GM12878 (cell line): ENCODE results near the gene ZNF780B. TPM values are rescaled to one million over a fixed set of nuclear protein-coding genes. Genes with fewer than 3 reads are reported as not detected.

Experiments used
- BACH1 ChIP-seq: fragments of 450-650 bp; IDR thresholded peaks from 2 replicates; pipeline ENCODE4 v1.6.1; 2017; ENCODE audit warnings: mild to moderate bottlenecking, borderline replicate concordance
- BCL11A ChIP-seq: IDR thresholded peaks from 2 replicates; pipeline ENCODE4 v1.6.1; 2011; ENCODE audit warnings: low read depth, low read length
- BMI1 ChIP-seq: fragments of 450-650 bp; IDR thresholded peaks from 2 replicates; pipeline ENCODE4 v1.6.1; 2016; ENCODE audit warnings: mild to moderate bottlenecking, moderate library complexity, borderline replicate concordance
- BRCA1 ChIP-seq: IDR thresholded peaks from 2 replicates; pipeline ENCODE4 v1.6.1; 2011; ENCODE audit warnings: low read depth, low read length, improper control_type of control experiment
- CREB1 ChIP-seq: IDR thresholded peaks from 2 replicates; pipeline ENCODE4 v1.6.1; 2012; ENCODE audit warnings: low read depth, mild to moderate bottlenecking, inconsistent platforms
- HDGF ChIP-seq: fragments of 450-650 bp; IDR thresholded peaks from 2 replicates; pipeline ENCODE4 v1.6.1; 2016; ENCODE audit warnings: antibody characterized with exemption
- IKZF2 ChIP-seq, 2 experiments: fragments of 450-650 bp; IDR thresholded peaks; 2 replicates each; pipeline ENCODE4 v1.6.1; 2017; ENCODE audit warnings: mild to moderate bottlenecking in 2 of 2, moderate library complexity in 2 of 2
- NBN ChIP-seq: fragments of 450-650 bp; IDR thresholded peaks from 2 replicates; pipeline ENCODE4 v1.6.1; 2016
- PAX5 ChIP-seq: IDR thresholded peaks from 2 replicates; pipeline ENCODE4 v1.6.1; 2011; ENCODE audit warnings: low read depth, low read length, borderline replicate concordance
- PAX8 ChIP-seq: fragments of 450-650 bp; IDR thresholded peaks from 2 replicates; pipeline ENCODE4 v1.6.1; 2017; ENCODE audit warnings: mild to moderate bottlenecking, moderate library complexity
- POU2F2 ChIP-seq: IDR thresholded peaks from 3 replicates; pipeline ENCODE4 v1.6.1; 2011; ENCODE audit warnings: low read depth, mild to moderate bottlenecking, low read length, borderline replicate concordance
- RAD51 ChIP-seq: fragments of 450-650 bp; IDR thresholded peaks from 2 replicates; pipeline ENCODE4 v1.6.1; 2016; ENCODE audit warnings: moderate library complexity, mild to moderate bottlenecking, inconsistent platforms
- RB1 ChIP-seq: fragments of 450-650 bp; formaldehyde crosslinking; IDR thresholded peaks from 2 replicates; pipeline ENCODE4 v1.6.1; 2017; ENCODE audit warnings: mild to moderate bottlenecking, borderline replicate concordance
- RFX5 ChIP-seq: IDR thresholded peaks from 2 replicates; pipeline ENCODE4 v1.6.1; 2011; ENCODE audit warnings: low read depth, low read length, improper control_type of control experiment
- YBX1 ChIP-seq: fragments of 450-650 bp; IDR thresholded peaks from 2 replicates; pipeline ENCODE4 v1.6.1; 2016; ENCODE audit warnings: antibody characterized with exemption
- ZNF274 ChIP-seq: IDR thresholded peaks from one replicate; pipeline ENCODE4 v1.8.0; 2011; ENCODE audit not compliant: insufficient read length, insufficient read depth
- polyA plus RNA-seq, 11 experiments: library from polyadenylated mRNA; depleted of rRNA in 4 of 11; unstranded in 6 of 11; stranded (reverse) in 5 of 11; fragments of >200 nt; fragmentation: Nextera tagmentation in 4 of 11; fragmentation: Illumina TruSeq in 1 of 11; extraction: Ambion mirVana in 4 of 11; extraction: Trizol in 1 of 11; gene quantifications; 1 replicate in 1 of 11; 2 replicates in 10 of 11; pipeline versions ENCODE4 v1.2.1 to v1.2.3, GENCODE V29; 2011 to 2016; ENCODE audit warnings: inconsistent platforms in 2 of 11, missing spikeins in 2 of 11, low read depth in 1 of 11
- total RNA-seq, 4 experiments: library from RNA; depleted of rRNA in 3 of 4; stranded (reverse); fragments of >200 nt in 3 of 4; fragmentation: Illumina TruSeq in 1 of 4; extraction: Trizol in 1 of 4; gene quantifications; 2 replicates each; pipeline versions ENCODE4 v1.2.1 to v1.2.3, GENCODE V29; 2013 to 2021
- TF ChIP-seq, protein P1 (sequence below): fragments of 450-650 bp; formaldehyde crosslinking; IDR thresholded peaks from 2 replicates; pipeline ENCODE4 v1.5.0; 2022; ENCODE audit warnings: mild to moderate bottlenecking, missing genetic modification characterization
- TF ChIP-seq, protein P2 (sequence below): IDR thresholded peaks from 2 replicates; pipeline ENCODE4 v1.6.1; 2012; ENCODE audit warnings: low read depth, low read length, improper control_type of control experiment
- TF ChIP-seq, protein P3 (sequence below): fragments of 450-650 bp; IDR thresholded peaks from 2 replicates; pipeline ENCODE4 v1.6.1; 2017; ENCODE audit warnings: borderline replicate concordance
- TF ChIP-seq, protein P4 (sequence below): fragments of 450-650 bp; IDR thresholded peaks from 2 replicates; pipeline ENCODE4 v1.6.1; 2017; ENCODE audit warnings: antibody characterized with exemption, mild to moderate bottlenecking, moderate library complexity
- TF ChIP-seq, protein P5 (sequence below): fragments of 150-350 bp; IDR thresholded peaks from 2 replicates; pipeline ENCODE4 v1.6.1; 2014; ENCODE audit warnings: mild to moderate bottlenecking, low read depth, low read length

The ZNF780B gene
- total and polyA plus RNA-seq, 10 of the 15 experiments (the other 5 are each of a cell fraction or from before 2014, with no cell fraction given): 7.3 to 24.0 (median 12.3) TPM

DNA sequence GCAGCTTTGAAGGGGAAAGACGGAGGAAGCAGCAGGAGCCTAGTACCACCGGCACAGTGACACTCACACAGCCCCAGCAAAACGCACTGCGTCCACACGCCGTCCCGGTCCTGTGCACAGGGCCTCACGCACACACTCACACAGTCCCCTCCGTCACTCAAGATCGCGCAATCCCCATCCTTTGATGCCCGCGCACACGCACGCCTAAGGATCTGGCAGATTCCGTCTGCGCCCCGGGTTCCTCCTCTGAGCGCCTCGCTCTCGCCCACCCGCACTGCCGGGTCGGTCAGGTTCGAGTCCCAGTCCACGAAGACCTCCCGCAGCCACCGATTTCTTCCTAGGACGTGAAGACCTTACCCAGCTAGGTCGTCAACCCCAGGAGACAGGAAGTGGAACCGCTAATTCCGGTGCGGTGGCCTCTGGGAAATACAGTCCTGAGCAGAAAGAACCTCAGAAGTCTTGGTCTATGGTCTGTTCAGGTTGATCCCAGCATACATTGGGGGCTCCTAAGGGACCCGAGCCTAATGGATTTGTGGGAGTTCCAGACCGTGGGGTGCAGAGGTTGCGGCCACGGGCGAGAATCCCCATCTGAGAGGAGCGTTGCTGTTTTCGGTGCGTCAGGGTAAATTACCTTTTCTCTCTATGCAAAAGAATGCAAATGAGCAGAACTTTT is at the start of gene ZNF780B (continued):
- TF ChIP-seq, protein P1, sequence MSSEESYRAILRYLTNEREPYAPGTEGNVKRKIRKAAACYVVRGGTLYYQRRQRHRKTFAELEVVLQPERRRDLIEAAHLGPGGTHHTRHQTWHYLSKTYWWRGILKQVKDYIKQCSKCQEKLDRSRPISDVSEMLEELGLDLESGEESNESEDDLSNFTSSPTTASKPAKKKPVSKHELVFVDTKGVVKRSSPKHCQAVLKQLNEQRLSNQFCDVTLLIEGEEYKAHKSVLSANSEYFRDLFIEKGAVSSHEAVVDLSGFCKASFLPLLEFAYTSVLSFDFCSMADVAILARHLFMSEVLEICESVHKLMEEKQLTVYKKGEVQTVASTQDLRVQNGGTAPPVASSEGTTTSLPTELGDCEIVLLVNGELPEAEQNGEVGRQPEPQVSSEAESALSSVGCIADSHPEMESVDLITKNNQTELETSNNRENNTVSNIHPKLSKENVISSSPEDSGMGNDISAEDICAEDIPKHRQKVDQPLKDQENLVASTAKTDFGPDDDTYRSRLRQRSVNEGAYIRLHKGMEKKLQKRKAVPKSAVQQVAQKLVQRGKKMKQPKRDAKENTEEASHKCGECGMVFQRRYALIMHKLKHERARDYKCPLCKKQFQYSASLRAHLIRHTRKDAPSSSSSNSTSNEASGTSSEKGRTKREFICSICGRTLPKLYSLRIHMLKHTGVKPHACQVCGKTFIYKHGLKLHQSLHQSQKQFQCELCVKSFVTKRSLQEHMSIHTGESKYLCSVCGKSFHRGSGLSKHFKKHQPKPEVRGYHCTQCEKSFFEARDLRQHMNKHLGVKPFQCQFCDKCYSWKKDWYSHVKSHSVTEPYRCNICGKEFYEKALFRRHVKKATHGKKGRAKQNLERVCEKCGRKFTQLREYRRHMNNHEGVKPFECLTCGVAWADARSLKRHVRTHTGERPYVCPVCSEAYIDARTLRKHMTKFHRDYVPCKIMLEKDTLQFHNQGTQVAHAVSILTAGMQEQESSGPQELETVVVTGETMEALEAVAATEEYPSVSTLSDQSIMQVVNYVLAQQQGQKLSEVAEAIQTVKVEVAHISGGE (CRISPR knock-in tag): no peak
- TF ChIP-seq IKZF2 (IDR thresholded peaks at IDR 0.05) (peak; percentile 30 to 32; a peak in 3 of 4 replicates), YBX1 (no peak), BMI1 (no peak), CREB1 (no peak), RFX5 (no peak), RB1 (no peak), BRCA1 (no peak), NBN (peak; percentile 38; the same call in 1 of the 2 replicates), RAD51 (no peak), PAX5 (peak; percentile 67; the same call in 1 of the 2 replicates), HDGF (peak; percentile 42; the same call in 1 of the 2 replicates), BACH1 (peak; percentile 57; the same call in 1 of the 2 replicates), BCL11A (no peak), POU2F2 (peak; percentile 85), PAX8 (no peak), ZNF274 (no peak)
- TF ChIP-seq, protein P2, sequence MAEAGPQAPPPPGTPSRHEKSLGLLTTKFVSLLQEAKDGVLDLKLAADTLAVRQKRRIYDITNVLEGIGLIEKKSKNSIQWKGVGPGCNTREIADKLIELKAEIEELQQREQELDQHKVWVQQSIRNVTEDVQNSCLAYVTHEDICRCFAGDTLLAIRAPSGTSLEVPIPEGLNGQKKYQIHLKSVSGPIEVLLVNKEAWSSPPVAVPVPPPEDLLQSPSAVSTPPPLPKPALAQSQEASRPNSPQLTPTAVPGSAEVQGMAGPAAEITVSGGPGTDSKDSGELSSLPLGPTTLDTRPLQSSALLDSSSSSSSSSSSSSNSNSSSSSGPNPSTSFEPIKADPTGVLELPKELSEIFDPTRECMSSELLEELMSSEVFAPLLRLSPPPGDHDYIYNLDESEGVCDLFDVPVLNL: no peak
- TF ChIP-seq, protein P3, sequence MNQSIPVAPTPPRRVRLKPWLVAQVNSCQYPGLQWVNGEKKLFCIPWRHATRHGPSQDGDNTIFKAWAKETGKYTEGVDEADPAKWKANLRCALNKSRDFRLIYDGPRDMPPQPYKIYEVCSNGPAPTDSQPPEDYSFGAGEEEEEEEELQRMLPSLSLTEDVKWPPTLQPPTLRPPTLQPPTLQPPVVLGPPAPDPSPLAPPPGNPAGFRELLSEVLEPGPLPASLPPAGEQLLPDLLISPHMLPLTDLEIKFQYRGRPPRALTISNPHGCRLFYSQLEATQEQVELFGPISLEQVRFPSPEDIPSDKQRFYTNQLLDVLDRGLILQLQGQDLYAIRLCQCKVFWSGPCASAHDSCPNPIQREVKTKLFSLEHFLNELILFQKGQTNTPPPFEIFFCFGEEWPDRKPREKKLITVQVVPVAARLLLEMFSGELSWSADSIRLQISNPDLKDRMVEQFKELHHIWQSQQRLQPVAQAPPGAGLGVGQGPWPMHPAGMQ: no peak
- TF ChIP-seq, protein P4, sequence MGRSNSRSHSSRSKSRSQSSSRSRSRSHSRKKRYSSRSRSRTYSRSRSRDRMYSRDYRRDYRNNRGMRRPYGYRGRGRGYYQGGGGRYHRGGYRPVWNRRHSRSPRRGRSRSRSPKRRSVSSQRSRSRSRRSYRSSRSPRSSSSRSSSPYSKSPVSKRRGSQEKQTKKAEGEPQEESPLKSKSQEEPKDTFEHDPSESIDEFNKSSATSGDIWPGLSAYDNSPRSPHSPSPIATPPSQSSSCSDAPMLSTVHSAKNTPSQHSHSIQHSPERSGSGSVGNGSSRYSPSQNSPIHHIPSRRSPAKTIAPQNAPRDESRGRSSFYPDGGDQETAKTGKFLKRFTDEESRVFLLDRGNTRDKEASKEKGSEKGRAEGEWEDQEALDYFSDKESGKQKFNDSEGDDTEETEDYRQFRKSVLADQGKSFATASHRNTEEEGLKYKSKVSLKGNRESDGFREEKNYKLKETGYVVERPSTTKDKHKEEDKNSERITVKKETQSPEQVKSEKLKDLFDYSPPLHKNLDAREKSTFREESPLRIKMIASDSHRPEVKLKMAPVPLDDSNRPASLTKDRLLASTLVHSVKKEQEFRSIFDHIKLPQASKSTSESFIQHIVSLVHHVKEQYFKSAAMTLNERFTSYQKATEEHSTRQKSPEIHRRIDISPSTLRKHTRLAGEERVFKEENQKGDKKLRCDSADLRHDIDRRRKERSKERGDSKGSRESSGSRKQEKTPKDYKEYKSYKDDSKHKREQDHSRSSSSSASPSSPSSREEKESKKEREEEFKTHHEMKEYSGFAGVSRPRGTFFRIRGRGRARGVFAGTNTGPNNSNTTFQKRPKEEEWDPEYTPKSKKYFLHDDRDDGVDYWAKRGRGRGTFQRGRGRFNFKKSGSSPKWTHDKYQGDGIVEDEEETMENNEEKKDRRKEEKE: no peak
- TF ChIP-seq, protein P5, sequence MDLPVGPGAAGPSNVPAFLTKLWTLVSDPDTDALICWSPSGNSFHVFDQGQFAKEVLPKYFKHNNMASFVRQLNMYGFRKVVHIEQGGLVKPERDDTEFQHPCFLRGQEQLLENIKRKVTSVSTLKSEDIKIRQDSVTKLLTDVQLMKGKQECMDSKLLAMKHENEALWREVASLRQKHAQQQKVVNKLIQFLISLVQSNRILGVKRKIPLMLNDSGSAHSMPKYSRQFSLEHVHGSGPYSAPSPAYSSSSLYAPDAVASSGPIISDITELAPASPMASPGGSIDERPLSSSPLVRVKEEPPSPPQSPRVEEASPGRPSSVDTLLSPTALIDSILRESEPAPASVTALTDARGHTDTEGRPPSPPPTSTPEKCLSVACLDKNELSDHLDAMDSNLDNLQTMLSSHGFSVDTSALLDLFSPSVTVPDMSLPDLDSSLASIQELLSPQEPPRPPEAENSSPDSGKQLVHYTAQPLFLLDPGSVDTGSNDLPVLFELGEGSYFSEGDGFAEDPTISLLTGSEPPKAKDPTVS: no peak
